Tibial nerve (tissue), 4 donors: ENCODE data around the gene PRLR.

Experiments used
- CTCF ChIP-seq, 5 experiments: fragments of 200-600 bp in 3 of 5; fragments of 450-650 bp in 2 of 5; sonication (generic) in 3 of 5; IDR thresholded peaks; one replicate each; pipeline ENCODE4 v1.5.1; 2016 to 2019; ENCODE audit warnings: antibody characterized with exemption in 5 of 5, mild to moderate bottlenecking in 3 of 5, moderate library complexity in 2 of 5
- EP300 ChIP-seq, 2 donors: sonication (generic); formaldehyde crosslinking; IDR thresholded peaks; one replicate each; pipeline ENCODE4 v1.6.1; 2017; ENCODE audit warnings: antibody characterized with exemption in 2 of 2, mild to moderate bottlenecking in 1 of 2
- POLR2A ChIP-seq, 2 donors: fragments of 450-650 bp; IDR thresholded peaks; one replicate each; pipeline ENCODE4 v1.6.1; 2017; ENCODE audit warnings: antibody characterized with exemption in 2 of 2, mild to moderate bottlenecking in 2 of 2, moderate library complexity in 2 of 2

DNA sequence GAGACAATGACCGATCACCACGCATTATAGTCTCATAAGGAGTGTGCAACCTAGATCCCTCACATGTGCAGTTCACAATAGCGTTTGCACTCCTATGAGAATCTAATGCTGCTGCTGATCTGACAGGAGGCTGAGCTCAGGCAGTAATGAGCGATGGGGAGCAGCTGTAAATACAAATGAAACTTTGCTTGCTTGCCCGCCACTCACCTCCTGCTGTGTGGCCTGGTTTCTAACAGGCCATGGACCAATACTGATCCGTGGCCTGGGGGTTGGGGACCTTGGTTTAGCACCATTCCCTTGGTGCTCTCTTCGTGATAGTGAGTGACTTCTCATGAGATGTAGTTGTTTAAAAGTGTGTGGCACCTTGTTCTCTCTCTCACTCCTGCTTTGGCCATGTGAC lies 50.2 kb downstream of the PRLR start:
- TF ChIP-seq CTCF (IDR thresholded peaks at IDR 0.05) (no peak), POLR2A (IDR thresholded peaks at IDR 0.05) (no peak), EP300 (IDR thresholded peaks at IDR 0.05) (no peak)
